Tibial nerve (tissue), 4 donors: ENCODE results near the gene RNASE3.
"Not testable (repeated sequence)": the region's sequence is repeated elsewhere in the genome, so short reads cannot be mapped to it uniquely, and the experiment has no call there.

Source experiments
- EP300 ChIP-seq, 2 donors: sonication (generic); formaldehyde crosslinking; IDR thresholded peaks; one replicate each; pipeline ENCODE4 v1.6.1; 2017; ENCODE audit warnings: antibody characterized with exemption in 2 of 2, mild to moderate bottlenecking in 1 of 2
- POLR2A ChIP-seq, 2 donors: fragments of 450-650 bp; IDR thresholded peaks; one replicate each; pipeline ENCODE4 v1.6.1; 2017; ENCODE audit warnings: antibody characterized with exemption in 2 of 2, mild to moderate bottlenecking in 2 of 2, moderate library complexity in 2 of 2
- TF ChIP-seq, protein P1 (sequence below), 5 experiments: fragments of 200-600 bp in 3 of 5; fragments of 450-650 bp in 2 of 5; sonication (generic) in 3 of 5; IDR thresholded peaks; one replicate each; pipeline ENCODE4 v1.5.1; 2016 to 2019; ENCODE audit warnings: antibody characterized with exemption in 5 of 5, mild to moderate bottlenecking in 3 of 5, moderate library complexity in 2 of 5

GRCh38 chr14:20891126-20891825, at the start of gene RNASE3:
- TF ChIP-seq, protein P1, sequence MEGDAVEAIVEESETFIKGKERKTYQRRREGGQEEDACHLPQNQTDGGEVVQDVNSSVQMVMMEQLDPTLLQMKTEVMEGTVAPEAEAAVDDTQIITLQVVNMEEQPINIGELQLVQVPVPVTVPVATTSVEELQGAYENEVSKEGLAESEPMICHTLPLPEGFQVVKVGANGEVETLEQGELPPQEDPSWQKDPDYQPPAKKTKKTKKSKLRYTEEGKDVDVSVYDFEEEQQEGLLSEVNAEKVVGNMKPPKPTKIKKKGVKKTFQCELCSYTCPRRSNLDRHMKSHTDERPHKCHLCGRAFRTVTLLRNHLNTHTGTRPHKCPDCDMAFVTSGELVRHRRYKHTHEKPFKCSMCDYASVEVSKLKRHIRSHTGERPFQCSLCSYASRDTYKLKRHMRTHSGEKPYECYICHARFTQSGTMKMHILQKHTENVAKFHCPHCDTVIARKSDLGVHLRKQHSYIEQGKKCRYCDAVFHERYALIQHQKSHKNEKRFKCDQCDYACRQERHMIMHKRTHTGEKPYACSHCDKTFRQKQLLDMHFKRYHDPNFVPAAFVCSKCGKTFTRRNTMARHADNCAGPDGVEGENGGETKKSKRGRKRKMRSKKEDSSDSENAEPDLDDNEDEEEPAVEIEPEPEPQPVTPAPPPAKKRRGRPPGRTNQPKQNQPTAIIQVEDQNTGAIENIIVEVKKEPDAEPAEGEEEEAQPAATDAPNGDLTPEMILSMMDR (IDR thresholded peaks at IDR 0.05): not testable (repeated sequence)
- not testable (repeated sequence) for TF ChIP-seq POLR2A, EP300 (IDR thresholded peaks at IDR 0.05)
